Endodermal cell (in vitro differentiated cells): Measurements from ENCODE around the gene RTEL1. TPM values are rescaled to one million over a fixed set of nuclear protein-coding genes. Genes with fewer than 3 reads are reported as not detected.

ENCODE experiments used
- DNase-seq: peaks from one replicate; pipeline ENCODE4 v3.0.0-alpha.2; 2017
- H3K27ac ChIP-seq: 2 replicates; pipeline ENCODE4 v1.5.1; 2013; ENCODE audit warnings: mild to moderate bottlenecking, low read depth, low read length, moderate library complexity
- H3K27me3 ChIP-seq: 2 replicates; pipeline ENCODE4 v1.6.1; 2013; ENCODE audit warnings: mild to moderate bottlenecking, low read length, moderate library complexity; ENCODE audit not compliant: insufficient read depth, control insufficient read depth, poor library complexity, severe bottlenecking
- H3K36me3 ChIP-seq: 2 replicates; pipeline ENCODE4 v1.7.0; 2013; ENCODE audit warnings: mild to moderate bottlenecking, low read length, moderate library complexity; ENCODE audit not compliant: control insufficient read depth, insufficient read depth
- H3K4me1 ChIP-seq: one replicate; pipeline ENCODE4 v1.7.0; 2013; ENCODE audit warnings: low read length; ENCODE audit not compliant: control insufficient read depth, insufficient read depth
- H3K4me3 ChIP-seq: 2 replicates; pipeline ENCODE4 v1.5.1; 2013; ENCODE audit warnings: mild to moderate bottlenecking, low read length, moderate library complexity
- H3K9ac ChIP-seq: 2 replicates; pipeline ENCODE4 v1.6.1; 2013; ENCODE audit warnings: mild to moderate bottlenecking, low read length, moderate library complexity; ENCODE audit not compliant: poor library complexity, severe bottlenecking; ENCODE audit errors: extremely low read depth
- H3K9me3 ChIP-seq: 2 replicates; pipeline ENCODE4 v1.6.1; 2013; ENCODE audit warnings: mild to moderate bottlenecking, low read length, moderate library complexity; ENCODE audit not compliant: control insufficient read depth
- H3K27ac Mint-ChIP-seq: 2 replicates; pipeline ENCODE4 v1.8.0; 2020; ENCODE audit warnings: mixed read lengths
- H3K27me3 Mint-ChIP-seq: 2 replicates; pipeline ENCODE4 v1.8.0; 2021; ENCODE audit warnings: mild to moderate bottlenecking, mixed read lengths; ENCODE audit not compliant: insufficient read depth
- H3K36me3 Mint-ChIP-seq: 2 replicates; pipeline ENCODE4 v1.8.0; 2020; ENCODE audit warnings: low read depth, mixed read lengths
- H3K4me1 Mint-ChIP-seq: 2 replicates; pipeline ENCODE4 v1.8.0; 2020; ENCODE audit warnings: mixed read lengths
- H3K4me3 Mint-ChIP-seq: 2 replicates; pipeline ENCODE4 v1.8.0; 2020; ENCODE audit warnings: mild to moderate bottlenecking, moderate library complexity, mixed read lengths
- H3K9me3 Mint-ChIP-seq: 2 replicates; pipeline ENCODE4 v1.8.0; 2020; ENCODE audit warnings: mild to moderate bottlenecking, mixed read lengths
- CTCF ChIP-seq: fragments of 200-600 bp; sonication (generic); conservative IDR thresholded peaks from 2 replicates; pipeline ENCODE4 v1.5.0; 2021; ENCODE audit warnings: antibody characterized with exemption, mild to moderate bottlenecking
- WGBS, 2 experiments: methylation state at CpG; one replicate each; pipeline versions ENCODE4 v1.1.5 to v1.1.7; 2013; ENCODE audit warnings: missing lambda C conversion rate in 2 of 2, mixed read lengths in 1 of 2; ENCODE audit not compliant: insufficient coverage in 1 of 2, insufficient read length in 1 of 2; 5-methylcytosine and 5-hydroxymethylcytosine counted together
- total RNA-seq, 2 donors: library from RNA; stranded (reverse); fragmentation: NEBNext Ultra II Directional in 1 of 2; extraction: Animal tissue kit (Norgen Biotek cat#: 25700) in 1 of 2; gene quantifications; 2 replicates in 1 of 2; 3 replicates in 1 of 2; pipeline ENCODE4 v1.2.1, GENCODE V29; 2021

Gene RTEL1
- total RNA-seq, 2 donors from 2014 or later = 33.9 to 36.7 TPM

GRCh38 chr20:63742381-63743024 lies 84.4 kb downstream of the RTEL1 start:
- peak; percentile 45 for DNase-seq
- Mint-ChIP-seq H3K27me3 (no peaks in the 10 kb centered on the region), H3K36me3 (peaks cover 14% of the 10 kb centered on the region), H3K9me3 (no peaks in the 10 kb centered on the region), H3K27ac (no peak overlapping the region), H3K4me1 (no peaks in the 10 kb centered on the region), H3K4me3 (no peak overlapping the region)
- 93 to 94% methylated on average over 19 to 37 of the region's 37 CpGs for whole genome bisulfite sequencing, 2 experiments
- Histone ChIP-seq H3K4me1 (peaks cover 8% of the 10 kb centered on the region), H3K27ac (no peak overlapping the region), H3K4me3 (no peak overlapping the region), H3K9ac (no peak overlapping the region), H3K9me3 (no peaks in the 10 kb centered on the region), H3K27me3 (no peaks in the 10 kb centered on the region), H3K36me3 (peaks cover 29% of the 10 kb centered on the region)
- no peak for TF ChIP-seq CTCF

- Histone ChIP-seq H3K4me1 (peaks cover 8% of the 10 kb centered on the region), H3K9ac (no peak overlapping the region), H3K27me3 (no peaks in the 10 kb centered on the region), H3K27ac (no peak overlapping the region), H3K4me3 (no peak overlapping the region), H3K36me3 (peaks cover 29% of the 10 kb centered on the region), H3K9me3 (no peaks in the 10 kb centered on the region)
- no peak overlapping the region for H3K27ac Mint-ChIP-seq
- peaks cover 14% of the 10 kb centered on the region for H3K36me3 Mint-ChIP-seq
- no peaks in the 10 kb centered on the region for H3K9me3 Mint-ChIP-seq
- DNase-seq = no peak
- TF ChIP-seq CTCF = no peak
- 91 to 95% methylated on average over 18 to 28 of the region's 31 CpGs for WGBS, 2 experiments
- no peaks in the 10 kb centered on the region for H3K4me1 Mint-ChIP-seq
- no peak overlapping the region for H3K4me3 Mint-ChIP-seq
- no peaks in the 10 kb centered on the region for H3K27me3 Mint-ChIP-seq
Measured at GRCh38 chr20:63743210-63743970, 85.3 kb downstream of the RTEL1 start.

GRCh38 chr20:63744158-63744557 lies 86.0 kb downstream of the RTEL1 start:
- H3K4me3 ChIP-seq = no peak overlapping the region
- Mint-ChIP-seq H3K4me3 (no peak overlapping the region), H3K27ac (no peak overlapping the region), H3K27me3 (no peaks in the 10 kb centered on the region), H3K36me3 (peaks cover 14% of the 10 kb centered on the region), H3K4me1 (no peaks in the 10 kb centered on the region), H3K9me3 (no peaks in the 10 kb centered on the region)
- no peaks in the 10 kb centered on the region for H3K27me3 ChIP-seq
- no peak for DNase-seq
- H3K27ac ChIP-seq = no peak overlapping the region
- peaks cover 8% of the 10 kb centered on the region for H3K4me1 ChIP-seq
- WGBS, 2 experiments = 90 to 100% methylated on average over 4 of the region's 4 CpGs
- H3K36me3 ChIP-seq = peaks cover 29% of the 10 kb centered on the region
- H3K9ac ChIP-seq = no peak overlapping the region
- no peak for TF ChIP-seq CTCF
- H3K9me3 ChIP-seq = no peaks in the 10 kb centered on the region
